GM21528 (cell line): Measurements from ENCODE around the gene AREG.

Source experiments
- ATAC-seq: cut with Tn5 transposase; IDR thresholded peaks from one replicate; pipeline ENCODE4 v1.9.1; 2021; ENCODE audit warnings: mild to moderate bottlenecking, moderate library complexity; ENCODE audit not compliant: unreplicated experiment, low FRiP score

The AREG gene

DNA sequence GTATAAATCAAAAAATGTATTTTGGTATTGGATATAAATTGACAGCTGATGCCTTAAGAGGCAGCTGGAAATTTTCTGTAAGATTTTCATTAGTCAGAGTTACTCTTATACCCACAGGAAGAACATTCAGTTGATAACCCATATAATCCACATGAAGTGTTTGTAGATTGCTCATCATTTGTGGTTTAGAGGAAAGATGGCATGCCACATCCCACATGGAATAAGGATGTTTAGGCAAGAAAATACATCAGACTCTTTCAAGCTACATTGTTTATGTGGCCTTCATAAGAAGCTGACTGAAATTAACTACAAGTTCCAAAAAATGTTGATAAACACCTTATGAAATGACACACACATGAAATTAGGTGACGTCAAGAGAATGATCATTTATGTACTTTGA is 56.6 kb downstream of the AREG start:
- ATAC-seq, result no peak

- ATAC-seq, result no peak
Measured at GRCh38 chr4:74503580-74503979, 58.6 kb downstream of the AREG start.

DNA sequence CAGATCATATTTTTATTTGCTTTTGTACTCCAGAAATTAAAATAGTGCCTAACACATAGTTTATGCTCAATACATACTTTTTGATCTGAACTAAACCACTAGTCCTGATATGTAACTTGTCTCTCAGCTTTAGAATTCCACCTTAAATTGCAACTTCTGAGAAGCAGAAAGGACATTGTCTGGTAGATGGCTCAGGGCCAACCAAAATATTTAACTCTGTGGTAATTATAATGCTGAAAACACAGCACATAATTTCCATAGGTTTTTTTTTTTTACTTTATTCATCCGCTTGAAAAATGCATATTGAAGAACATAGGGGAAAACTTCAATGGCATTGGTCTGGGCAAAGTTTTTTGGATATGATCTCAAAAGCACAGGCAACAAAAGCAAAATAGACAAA is 59.3 kb downstream of the AREG start:
- ATAC-seq, result no peak
